NT2/D1 (cell line): ENCODE measurements around the gene ELAC1.

Experiments
- SUZ12 ChIP-seq: IDR thresholded peaks from 2 replicates; pipeline ENCODE4 v1.6.1; 2011; ENCODE audit not compliant: insufficient read length, insufficient read depth; ENCODE audit errors: extremely low read depth
- YY1 ChIP-seq: IDR thresholded peaks from 2 replicates; pipeline ENCODE4 v1.6.1; 2011; ENCODE audit not compliant: insufficient read length, insufficient read depth
- ZNF274 ChIP-seq: IDR thresholded peaks from 2 replicates; pipeline ENCODE4 v1.6.1; 2011; ENCODE audit warnings: mild to moderate bottlenecking, low read depth, low read length

DNA sequence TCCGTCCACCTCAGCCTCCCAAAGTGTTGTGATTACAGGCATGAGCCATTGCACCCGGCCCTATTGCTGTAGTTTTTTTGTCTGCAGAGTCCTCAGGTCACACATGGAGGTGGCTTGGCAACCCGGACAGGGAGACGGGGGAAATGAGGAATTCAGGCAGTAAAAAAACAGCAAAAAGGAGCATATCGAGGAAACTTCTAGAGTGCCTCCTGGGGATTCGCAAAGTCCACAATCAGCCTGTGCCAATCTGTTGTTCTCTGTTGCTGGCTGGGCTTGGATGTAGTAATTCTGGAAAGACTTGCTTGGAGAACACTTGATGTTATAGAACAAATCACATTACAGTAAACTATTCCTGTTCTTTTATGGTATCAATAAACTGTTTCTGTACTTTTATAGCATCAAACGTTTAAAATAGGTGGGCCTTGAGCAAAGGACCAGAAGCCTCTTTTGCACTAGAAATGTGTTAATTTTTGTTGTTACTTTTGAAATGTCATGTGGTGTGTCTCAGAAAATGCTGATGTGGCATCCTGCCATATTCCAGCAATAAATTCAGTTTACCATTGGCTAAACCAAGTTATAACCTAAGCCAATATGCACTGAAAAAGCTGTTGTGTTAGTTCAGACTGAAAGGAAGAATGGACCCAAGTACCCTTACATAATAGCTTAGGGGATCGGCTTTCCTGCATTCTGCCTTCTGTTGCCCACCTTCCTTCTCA, 14.4 kb downstream of the ELAC1 start:
- no peak for TF ChIP-seq SUZ12
- no peak for TF ChIP-seq ZNF274
- no peak for TF ChIP-seq YY1
